HS-27A (cell line): ENCODE measurements around the gene DGKZ.

ENCODE experiments used
- DNase-seq: peaks from one replicate; pipeline ENCODE4 v3.0.0-alpha.2; 2012; ENCODE audit warnings: low read depth, missing footprints

Gene DGKZ

GRCh38 chr11:46393759-46394158 is 46.5 kb downstream of the DGKZ start:
- DNase-seq, result no peak

GRCh38 chr11:46397526-46397925 is 50.3 kb downstream of the DGKZ start:
- no peak for DNase-seq

GRCh38 chr11:46402957-46403902 is 56.0 kb downstream of the DGKZ start:
- no peak for DNase-seq

GRCh38 chr11:46404476-46405017 is 57.3 kb downstream of the DGKZ start:
- no peak for DNase-seq

- no peak for DNase-seq
Measured at GRCh38 chr11:46407635-46408034, 60.4 kb downstream of the DGKZ start.

- no peak for DNase-seq
Measured at GRCh38 chr11:46408407-46408986, 61.2 kb downstream of the DGKZ start.

- no peak for DNase-seq
Measured at GRCh38 chr11:46410021-46410420, 62.8 kb downstream of the DGKZ start.

GRCh38 chr11:46413760-46414465 is 66.7 kb downstream of the DGKZ start:
- DNase-seq, result no peak

GRCh38 chr11:46414466-46414796 is 67.2 kb downstream of the DGKZ start:
- DNase-seq, result no peak

- no peak for DNase-seq
Measured at GRCh38 chr11:46414879-46415278, 67.6 kb downstream of the DGKZ start.

GRCh38 chr11:46417711-46418110 is 70.4 kb downstream of the DGKZ start:
- DNase-seq, result no peak

- DNase-seq, result no peak
Measured at GRCh38 chr11:46418751-46419150, 71.5 kb downstream of the DGKZ start.

GRCh38 chr11:46420513-46420912 is 73.2 kb downstream of the DGKZ start:
- no peak for DNase-seq

- no peak for DNase-seq
Measured at GRCh38 chr11:46421257-46421880, 74.1 kb downstream of the DGKZ start.

- no peak for DNase-seq
Measured at GRCh38 chr11:46422588-46422987, 75.3 kb downstream of the DGKZ start.

- no peak for DNase-seq
Measured at GRCh38 chr11:46426233-46426991, 79.1 kb downstream of the DGKZ start.

GRCh38 chr11:46427364-46427763 is 80.1 kb downstream of the DGKZ start:
- no peak for DNase-seq

GRCh38 chr11:46429717-46430116 is 82.5 kb downstream of the DGKZ start:
- DNase-seq, result no peak
